GM12864 (cell line): Measurements from ENCODE around the gene B4GALNT2.

Experiments
- DNase-seq: peaks from one replicate; pipeline ENCODE4 v3.0.0-alpha.2; 2011; ENCODE audit warnings: low read depth
- H3K4me3 ChIP-seq: 2 replicates; pipeline ENCODE4 v1.5.1; 2011; ENCODE audit warnings: mild to moderate bottlenecking, low read depth, low read length, control low read depth
- CTCF ChIP-seq: IDR thresholded peaks from 2 replicates; pipeline ENCODE4 v1.5.1; 2011; ENCODE audit warnings: low read depth, mild to moderate bottlenecking, moderate library complexity, low read length, control low read depth, inconsistent platforms; ENCODE audit errors: missing control alignments

Gene B4GALNT2

GRCh38 chr17:49224997-49225337 lies 92.4 kb downstream of the B4GALNT2 start:
- H3K4me3 ChIP-seq, result no peak overlapping the region
- DNase-seq, result no peak
- no peak for TF ChIP-seq CTCF

DNA sequence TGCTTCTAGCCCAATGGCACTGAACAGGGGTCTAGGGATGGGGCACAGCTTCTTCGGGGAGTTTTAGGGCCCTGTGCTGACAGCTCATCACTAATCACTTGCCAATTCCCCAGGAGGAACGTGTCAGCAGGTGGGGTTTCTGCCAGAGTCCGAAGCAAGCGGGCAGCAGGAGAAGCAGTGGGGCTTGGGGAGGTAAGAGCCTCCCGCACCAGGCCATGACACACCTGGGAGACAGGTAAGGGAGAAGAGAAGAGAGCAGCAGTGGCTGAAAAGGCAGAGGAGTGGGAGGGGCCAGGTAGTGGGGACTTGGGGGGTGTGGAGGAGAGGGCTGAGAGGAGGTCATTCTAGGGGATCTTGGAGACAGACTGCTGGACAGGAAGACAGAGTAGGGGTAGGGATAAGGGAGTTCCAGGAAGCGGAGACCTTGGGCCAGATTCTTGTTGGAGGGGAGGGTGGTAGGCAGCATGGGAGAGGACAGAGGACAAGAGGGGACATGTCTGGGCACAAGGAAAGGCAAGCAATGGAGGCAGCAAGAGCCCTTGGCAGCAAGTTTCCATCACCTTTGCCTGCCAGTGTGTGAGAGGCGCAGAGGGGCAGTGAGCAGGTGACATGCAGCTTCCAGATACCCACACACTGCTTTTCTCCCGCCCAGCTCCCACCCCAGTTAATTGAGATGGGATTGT lies 93.1 kb downstream of the B4GALNT2 start:
- TF ChIP-seq CTCF, result no peak
- DNase-seq, result no peak
- H3K4me3 ChIP-seq, result no peak overlapping the region
